GM18873 (cell line): ENCODE data around the gene DUSP16.
"Not testable (repeated sequence)": the region's sequence is repeated elsewhere in the genome, so short reads cannot be mapped to it uniquely, and the experiment has no call there.

Source experiments
- ATAC-seq: cut with Tn5 transposase; IDR thresholded peaks from one replicate; pipeline ENCODE4 v1.9.1; 2021; ENCODE audit warnings: mild to moderate bottlenecking, moderate library complexity, moderate number of reproducible peaks; ENCODE audit not compliant: unreplicated experiment, low FRiP score

The DUSP16 gene

DNA sequence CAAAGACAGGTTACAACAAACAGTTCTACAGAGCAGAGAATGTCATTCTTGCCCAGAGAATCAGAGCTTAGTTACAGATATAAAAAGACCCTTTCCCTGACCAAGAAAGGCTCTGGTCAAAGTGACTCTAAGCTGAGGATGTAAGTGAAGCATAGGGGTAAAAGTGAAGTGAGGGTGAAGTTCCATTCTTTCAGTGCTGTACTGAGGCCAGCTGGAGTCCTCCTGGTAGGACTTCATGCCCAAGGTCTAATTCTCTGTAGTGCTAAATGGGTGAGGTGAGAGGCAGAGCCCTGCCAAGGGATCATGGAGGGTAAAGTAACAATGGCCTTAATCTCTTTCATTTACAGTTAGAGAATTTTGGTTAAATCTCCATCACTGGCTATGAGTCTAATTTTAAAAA is 38.5 kb downstream of the DUSP16 start:
- no peak for ATAC-seq

GRCh38 chr12:12523229-12523628 is 39.4 kb downstream of the DUSP16 start:
- ATAC-seq = no peak

- not testable (repeated sequence) for ATAC-seq
Measured at GRCh38 chr12:12522657-12523056, 40.0 kb downstream of the DUSP16 start.

GRCh38 chr12:12521888-12522287 is 40.8 kb downstream of the DUSP16 start:
- ATAC-seq = no peak

DNA sequence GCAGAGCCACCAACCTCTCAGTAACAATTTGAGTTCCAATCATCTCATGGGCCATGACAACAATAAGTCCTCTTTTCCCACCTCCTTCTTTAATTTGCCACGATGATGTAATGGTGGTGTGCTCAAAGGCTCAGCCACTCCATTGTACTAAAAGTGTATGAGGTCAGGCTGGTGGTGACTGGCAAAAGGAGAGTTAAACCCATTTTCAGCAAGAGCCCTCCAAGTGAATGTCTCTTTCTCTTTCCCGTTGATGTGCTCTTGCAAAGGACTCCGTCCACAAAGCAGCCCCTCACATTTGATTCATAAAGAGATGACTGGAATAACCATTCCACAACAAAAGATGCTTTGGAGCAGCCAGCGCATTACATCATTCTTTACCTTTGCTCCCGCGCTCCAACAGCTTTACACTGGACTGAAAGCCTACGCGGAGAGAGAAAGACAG is 41.6 kb downstream of the DUSP16 start:
- ATAC-seq = no peak

GRCh38 chr12:12520273-12520672 is 42.4 kb downstream of the DUSP16 start:
- no peak for ATAC-seq

DNA sequence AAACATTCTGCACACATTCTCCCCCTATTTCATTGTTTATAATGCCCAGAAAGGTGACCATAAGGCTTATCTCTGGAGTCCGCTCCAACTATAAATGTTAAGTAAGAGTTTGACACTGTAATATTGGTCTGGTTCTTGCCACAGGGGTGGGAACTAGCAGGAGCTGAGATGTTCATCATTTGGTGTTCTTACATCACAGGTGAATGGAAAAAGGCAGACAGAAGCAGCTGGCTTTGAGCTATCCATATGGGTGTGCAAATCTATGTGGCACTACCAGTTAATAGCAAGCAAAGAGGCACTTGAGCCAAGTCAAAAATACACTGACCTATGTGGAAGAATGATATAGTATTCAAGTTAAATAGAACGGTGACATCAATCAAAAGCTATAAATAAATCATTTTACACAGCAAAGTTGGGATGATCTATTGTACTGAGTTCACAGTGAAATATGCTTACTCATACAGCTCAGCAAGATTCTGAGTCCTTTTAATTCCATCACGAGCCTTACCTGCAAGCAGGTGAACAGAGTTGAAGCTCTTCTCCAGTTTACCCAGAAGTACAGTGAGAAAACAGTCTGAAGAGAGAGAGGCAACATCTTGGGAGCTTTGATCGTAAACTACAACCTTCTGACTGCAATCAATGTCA is 43.2 kb downstream of the DUSP16 start:
- no peak for ATAC-seq

- no peak for ATAC-seq
Measured at GRCh38 chr12:12518919-12519318, 43.7 kb downstream of the DUSP16 start.

DNA sequence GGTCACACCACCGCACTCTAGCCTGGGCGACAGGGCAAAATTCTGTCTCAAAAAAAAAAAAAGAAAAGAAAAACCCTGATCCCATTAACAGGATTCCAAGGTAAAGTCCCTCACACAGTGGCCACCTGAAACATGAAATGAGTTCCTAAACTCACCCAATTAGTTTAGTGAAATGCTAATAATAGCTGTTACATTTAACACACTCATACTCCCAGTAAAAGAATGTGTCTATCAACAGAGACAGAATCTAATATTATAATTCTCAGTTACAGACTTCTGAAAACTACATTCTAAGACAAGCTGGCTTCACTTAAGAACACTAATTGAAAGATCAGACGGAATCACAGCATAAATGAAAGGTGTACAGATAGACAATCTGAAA is 44.2 kb downstream of the DUSP16 start:
- ATAC-seq = no peak

DNA sequence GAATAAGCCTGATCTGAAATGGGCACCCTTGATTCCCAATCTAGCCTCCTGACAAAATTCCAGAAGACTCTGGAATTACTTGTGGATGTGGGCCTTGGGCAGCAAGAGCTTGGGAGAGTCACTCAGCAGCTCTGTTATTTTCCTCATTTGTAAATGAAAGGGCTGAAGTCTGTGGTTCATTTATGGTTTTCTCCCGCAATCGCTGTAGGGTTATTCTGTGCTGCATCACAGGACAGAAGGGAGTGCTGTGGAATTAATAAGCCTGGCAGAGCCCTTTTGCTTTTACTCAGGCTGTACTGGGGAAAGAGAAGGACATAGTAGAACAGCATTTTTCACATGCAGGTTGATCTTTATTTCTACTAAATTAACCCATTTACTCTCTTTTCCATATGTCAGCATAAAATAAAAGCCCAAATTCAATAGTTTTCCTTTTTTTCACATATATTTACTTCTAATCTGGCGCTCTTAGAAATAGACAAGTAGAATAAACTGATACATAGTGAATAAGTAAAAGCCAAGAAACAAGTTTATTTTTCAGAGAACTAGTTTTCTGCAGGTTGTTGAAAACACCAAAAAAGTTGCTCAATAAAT is 49.2 kb downstream of the DUSP16 start:
- no peak for ATAC-seq

DNA sequence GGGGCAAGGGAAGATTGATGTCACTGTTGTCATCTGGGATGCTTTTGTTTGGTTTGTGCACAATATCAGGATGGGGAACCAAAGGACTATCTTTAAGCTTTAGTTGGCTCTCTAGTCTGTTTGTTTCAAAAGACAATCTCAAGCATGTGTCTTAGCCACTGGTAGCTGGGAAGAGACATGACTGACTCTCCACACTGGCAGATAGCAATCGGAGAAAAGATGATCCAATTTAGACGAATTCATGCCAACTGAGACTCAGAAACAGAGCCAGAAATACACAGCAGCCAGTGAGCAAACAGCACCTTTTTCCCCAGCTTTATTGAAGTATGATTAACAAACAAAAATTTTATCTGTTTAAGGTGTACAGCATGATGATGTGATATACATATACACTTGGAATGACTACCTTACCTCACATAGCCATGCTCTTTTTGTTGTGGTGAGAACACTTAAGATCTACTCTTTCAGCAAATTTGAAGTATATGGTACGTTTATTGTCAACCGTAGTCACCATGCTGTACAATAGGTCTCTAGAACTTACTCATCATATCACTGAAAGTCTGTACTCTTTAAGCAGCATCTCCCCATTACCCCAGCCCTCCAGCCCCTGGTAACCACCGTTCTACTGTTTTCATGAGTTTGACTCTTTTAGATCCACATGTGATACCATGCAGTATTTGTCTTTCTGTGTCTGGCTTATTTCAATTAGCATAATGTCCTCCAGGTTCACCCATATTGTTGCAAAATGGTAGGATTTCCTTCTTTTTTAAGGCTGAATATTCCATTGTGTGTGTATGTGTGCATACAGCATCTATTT is 50.6 kb downstream of the DUSP16 start:
- no peak for ATAC-seq

- ATAC-seq = no peak
Measured at GRCh38 chr12:12511021-12511783, 51.5 kb downstream of the DUSP16 start.

- no peak for ATAC-seq
Measured at GRCh38 chr12:12510551-12510950, 52.1 kb downstream of the DUSP16 start.

DNA sequence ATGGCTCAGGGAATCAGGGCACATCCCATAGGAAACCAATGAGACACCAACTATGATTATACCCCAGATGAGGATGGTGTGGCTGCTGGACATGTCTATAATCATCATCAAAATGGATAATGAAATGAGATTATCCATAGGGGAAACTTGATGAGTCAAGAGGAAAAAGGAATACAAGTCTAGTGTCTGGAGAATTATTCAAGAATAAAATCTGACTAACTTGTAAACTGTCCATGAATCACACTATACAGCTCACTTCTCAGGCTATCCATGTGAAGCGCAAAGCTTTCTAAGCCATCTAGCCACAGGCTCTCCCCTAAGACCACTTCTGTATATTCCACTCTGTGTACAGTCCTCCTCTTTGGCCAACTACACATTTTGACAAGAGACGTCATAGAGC is 52.5 kb downstream of the DUSP16 start:
- ATAC-seq = no peak

DNA sequence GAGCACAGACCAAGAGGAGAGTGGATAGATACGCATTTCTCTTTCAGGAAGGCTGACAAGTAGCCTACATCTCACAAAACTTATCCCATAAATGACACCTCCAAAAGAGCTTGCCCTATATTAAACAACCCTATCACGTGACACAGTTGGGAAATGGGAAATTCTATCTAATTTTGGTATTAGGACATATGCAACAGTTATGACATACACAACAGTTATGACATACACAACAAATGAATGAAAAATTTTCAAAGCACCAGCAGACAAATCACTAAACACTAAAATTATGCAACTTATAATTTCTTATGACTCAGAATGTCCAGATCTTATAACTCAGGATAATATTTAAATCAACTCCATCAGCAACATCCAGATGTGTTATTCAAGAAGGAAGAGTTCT is 54.1 kb downstream of the DUSP16 start:
- no peak for ATAC-seq

GRCh38 chr12:12507121-12507520 is 55.5 kb downstream of the DUSP16 start:
- ATAC-seq = no peak

- no peak for ATAC-seq
Measured at GRCh38 chr12:12506496-12506890, 56.2 kb downstream of the DUSP16 start.

GRCh38 chr12:12505544-12506495 is 56.8 kb downstream of the DUSP16 start:
- peak; percentile 85 for ATAC-seq

DNA sequence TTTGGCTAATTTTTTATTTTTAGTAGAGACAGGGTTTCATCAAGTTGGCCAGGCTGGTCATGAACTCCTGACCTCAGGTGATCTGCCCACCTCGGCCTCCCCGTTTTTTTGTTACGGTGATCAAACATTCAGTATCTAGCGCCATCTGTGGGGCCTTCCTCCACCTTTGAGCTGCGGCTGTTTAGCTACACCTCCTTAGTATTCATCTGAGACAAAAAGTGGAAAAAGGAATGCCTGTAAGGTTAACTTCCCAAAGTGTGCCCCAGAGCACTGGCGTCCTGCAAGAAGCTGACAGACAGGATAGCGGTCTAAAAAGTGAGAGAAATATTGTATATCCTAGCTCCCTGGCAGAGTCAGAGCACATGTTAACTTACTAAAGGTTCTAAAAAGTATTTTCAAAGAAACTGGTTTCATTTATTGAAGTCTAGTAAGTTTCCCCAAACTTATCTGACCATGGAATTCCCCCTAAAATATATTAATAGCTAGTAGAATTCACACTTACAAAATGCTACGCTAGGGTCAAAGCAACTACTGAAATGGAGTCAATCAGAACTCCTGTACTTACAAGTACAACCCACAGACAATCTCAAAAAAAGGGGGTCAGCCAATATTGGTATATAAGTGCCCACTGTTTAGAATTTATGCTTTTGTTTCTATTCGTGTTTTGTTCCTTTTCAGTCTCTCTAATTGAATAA is 59.1 kb downstream of the DUSP16 start:
- ATAC-seq = no peak
